D721Med (cell line): Measurements from ENCODE around the gene CS.
"Not testable (repeated sequence)": the region's sequence is repeated elsewhere in the genome, so short reads cannot be mapped to it uniquely, and the experiment has no call there.

Experiments used
- DNase-seq: peaks from one replicate; pipeline ENCODE4 v3.0.0; 2011; ENCODE audit warnings: low spot score; ENCODE audit not compliant: insufficient read length
- FAIRE-seq: peaks from 2 replicates; lab custom pipeline; 2011; peaks lifted over from hg19 to GRCh38; lab: Jason Lieb, UNC
- TF ChIP-seq, protein P1 (sequence below): IDR thresholded peaks from 2 replicates; pipeline ENCODE4 v1.5.1; 2012; ENCODE audit warnings: mild to moderate bottlenecking, control low read depth; ENCODE audit not compliant: insufficient read depth; ENCODE audit errors: missing control alignments

Gene CS

DNA sequence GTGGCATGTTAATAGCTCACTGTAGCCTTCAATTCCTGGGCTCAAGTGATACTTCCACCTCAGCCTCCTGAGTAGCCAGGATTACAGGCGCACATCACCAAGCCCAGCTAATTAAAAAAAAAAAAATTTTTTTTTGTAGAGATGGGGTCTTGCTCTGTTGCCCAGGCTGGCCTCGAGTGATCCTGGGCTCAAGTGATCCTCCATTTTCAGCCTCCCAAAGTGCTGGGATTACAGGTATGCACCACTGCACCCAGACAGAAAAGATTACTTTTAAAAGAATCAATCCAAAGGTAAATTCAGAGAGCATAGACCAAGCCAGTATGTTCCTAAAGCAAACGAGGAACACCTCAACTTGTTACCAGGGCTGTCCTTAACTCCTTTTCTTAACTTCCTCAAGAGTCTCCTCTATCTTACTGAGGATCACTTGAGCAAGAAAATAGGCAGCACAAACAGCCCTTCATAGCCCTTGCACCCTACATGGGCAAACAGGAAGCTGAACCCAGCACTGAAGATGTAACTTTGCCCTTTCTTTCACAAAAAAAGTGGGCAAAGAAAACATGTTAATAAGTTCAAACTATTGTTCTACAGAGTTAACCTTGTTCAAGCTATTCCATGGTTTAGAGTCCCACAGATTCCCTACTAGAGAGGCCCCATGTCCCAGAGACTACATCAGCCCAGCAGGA lies 11.3 kb downstream of the CS start:
- FAIRE-seq (no peak), DNase-seq (no peak)
- TF ChIP-seq, protein P1, sequence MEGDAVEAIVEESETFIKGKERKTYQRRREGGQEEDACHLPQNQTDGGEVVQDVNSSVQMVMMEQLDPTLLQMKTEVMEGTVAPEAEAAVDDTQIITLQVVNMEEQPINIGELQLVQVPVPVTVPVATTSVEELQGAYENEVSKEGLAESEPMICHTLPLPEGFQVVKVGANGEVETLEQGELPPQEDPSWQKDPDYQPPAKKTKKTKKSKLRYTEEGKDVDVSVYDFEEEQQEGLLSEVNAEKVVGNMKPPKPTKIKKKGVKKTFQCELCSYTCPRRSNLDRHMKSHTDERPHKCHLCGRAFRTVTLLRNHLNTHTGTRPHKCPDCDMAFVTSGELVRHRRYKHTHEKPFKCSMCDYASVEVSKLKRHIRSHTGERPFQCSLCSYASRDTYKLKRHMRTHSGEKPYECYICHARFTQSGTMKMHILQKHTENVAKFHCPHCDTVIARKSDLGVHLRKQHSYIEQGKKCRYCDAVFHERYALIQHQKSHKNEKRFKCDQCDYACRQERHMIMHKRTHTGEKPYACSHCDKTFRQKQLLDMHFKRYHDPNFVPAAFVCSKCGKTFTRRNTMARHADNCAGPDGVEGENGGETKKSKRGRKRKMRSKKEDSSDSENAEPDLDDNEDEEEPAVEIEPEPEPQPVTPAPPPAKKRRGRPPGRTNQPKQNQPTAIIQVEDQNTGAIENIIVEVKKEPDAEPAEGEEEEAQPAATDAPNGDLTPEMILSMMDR, result no peak

DNA sequence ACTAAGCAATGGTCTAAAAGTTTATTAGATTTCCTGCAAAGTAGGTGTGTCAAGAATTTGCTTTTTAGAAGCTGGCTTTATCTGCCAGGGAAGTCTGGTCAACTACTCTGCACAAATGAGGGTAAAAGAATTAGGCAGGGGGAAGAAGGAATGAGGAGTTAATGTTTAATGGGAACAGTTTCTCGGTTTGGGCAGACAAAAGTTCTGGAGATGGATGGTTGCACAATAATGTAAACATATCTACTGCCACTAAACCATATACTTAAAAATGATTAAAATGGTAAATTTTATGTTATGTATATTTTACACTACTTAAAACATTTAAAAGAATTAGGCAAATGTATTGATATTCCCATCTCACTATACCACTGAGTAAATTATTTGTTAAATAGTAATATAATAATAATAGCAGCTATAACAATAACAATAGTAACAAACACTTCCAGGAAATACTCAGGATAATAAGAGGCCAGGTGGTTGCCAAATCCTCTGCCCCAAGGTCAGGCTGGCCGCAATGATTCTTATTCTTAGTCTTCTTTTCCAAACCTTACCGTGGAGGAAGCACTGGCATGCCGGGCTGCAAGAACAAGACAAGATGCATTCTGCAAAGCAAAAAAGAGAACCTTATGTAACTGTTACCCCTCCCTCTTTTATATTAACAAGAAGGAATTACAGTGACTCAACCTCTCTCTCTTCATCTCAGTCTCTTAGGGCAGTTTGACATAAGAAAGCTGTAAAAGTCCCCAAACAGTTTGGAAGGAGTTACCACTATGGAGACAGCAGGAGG lies 13.9 kb downstream of the CS start:
- TF ChIP-seq, protein P1, result no peak
- FAIRE-seq (no peak), DNase-seq (no peak)

DNA sequence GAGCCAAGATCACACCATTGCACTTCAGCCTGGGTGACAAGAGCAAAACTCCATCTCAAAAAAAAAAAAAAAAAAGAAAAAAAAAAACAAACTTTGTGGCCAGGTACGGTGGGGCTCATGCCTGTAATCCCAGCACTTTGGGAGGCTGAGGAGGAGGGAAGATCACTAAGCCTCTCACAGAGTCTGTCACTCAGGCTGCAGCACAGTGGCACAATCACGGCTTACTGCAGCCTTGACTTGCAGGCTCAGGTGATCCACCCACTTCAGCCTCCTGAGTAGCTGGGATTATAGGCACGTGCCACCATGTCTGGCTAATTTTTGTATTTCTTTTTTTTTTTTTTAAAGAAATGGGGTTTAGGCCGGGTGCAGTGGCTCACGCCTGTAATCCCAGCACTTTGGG lies 15.9 kb downstream of the CS start:
- not testable (repeated sequence) for FAIRE-seq

DNA sequence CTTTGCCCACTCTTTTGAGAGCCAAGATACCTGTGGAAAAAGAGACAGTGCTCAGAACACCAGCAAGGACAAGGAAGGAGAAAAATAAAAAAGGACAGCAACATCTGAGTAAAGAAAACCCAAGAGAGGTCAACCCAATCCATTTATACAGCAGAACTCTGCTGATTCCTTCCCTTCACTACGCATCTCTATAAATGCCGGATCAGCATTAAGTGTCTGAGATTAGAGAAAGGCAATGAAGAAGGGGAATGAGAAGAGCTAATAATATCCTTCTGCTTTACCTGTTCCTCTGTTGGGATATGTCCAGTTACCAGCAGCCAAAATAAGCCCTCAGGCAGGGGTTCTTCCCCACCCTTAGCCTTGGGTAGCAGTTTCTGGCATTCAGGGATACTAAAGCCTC lies 17.6 kb downstream of the CS start:
- TF ChIP-seq, protein P1, result no peak
- no peak for DNase-seq
- no peak for FAIRE-seq

More for the DNA sequence above, 15.9 kb downstream of the CS start:
- not testable (repeated sequence) for DNase-seq

DNA sequence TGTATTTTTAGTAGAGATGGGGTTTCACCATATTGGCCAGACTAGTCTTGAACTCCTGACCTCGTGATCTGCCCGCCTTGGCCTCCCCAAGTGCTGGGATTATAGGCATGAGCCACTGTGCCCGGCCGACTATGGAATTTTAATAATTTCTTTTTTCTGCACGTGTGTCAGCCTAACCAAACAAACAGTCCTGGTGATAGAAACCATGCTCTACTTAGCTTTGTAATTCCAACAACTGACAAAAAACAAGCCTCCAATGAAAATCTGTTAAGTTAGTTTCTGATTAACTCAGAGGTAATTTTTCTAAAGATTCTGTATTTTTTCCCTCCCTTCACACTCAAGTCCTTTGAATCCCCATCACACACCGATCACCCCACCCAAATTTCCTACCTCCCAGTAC lies 18.1 kb downstream of the CS start:
- TF ChIP-seq, protein P1, result no peak
- DNase-seq (no peak), FAIRE-seq (no peak)

DNA sequence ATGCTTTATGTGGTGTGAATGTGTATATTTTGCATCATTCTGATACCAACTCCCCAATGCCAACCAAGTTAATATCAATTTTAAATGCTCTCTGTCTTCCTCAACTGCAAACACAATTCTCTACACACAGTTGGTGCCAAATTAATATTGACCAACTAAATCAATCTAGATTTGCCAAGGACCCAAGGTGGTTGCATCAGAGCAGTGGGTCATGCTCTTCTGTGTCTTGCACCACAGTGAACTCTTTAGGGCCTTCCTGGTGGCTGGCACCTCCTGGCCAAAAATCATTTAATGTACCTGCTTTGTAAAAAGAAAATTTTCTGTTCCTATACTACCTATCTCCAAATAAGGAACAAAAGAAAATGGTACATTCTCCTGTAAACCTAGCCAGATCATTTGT lies 19.3 kb downstream of the CS start:
- FAIRE-seq (no peak), DNase-seq (no peak)
- TF ChIP-seq, protein P1, result no peak

DNA sequence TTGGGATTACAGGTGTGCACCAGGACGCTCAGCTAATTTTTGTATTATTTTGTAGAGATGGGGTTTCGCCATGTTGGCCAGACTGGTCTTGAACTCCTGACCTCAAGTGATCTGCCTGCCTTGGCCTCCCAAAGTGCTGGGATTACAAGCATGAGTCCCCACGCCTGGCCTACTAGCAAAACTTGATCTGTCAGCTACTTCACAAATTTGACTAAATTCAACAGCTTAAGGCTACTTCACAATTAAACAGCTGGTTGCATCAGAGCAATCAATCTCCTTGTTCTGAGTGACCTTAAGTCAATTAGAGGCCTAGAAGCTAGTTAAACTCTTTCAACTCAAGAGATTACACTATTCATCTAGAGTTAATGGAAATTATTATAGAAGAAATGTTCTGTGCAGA lies 21.2 kb downstream of the CS start:
- TF ChIP-seq, protein P1, result no peak
- FAIRE-seq (no peak), DNase-seq (no peak)
